Thyroid gland (tissue), 4 donors: ENCODE data around the gene DOK3.

Experiments used
- POLR2A ChIP-seq, 2 donors: fragments of 450-650 bp; IDR thresholded peaks; one replicate each; pipeline ENCODE4 v1.6.1; 2017; ENCODE audit warnings: antibody characterized with exemption in 2 of 2, mild to moderate bottlenecking in 2 of 2, moderate library complexity in 1 of 2
- TF ChIP-seq, protein P1 (sequence below), 6 experiments: fragments of 200-600 bp in 3 of 6; fragments of 450-650 bp in 3 of 6; sonication (generic) in 3 of 6; IDR thresholded peaks; one replicate each; pipeline ENCODE4 v1.5.1; 2016 to 2019; ENCODE audit warnings: antibody characterized with exemption in 6 of 6, mild to moderate bottlenecking in 2 of 6, inconsistent platforms in 1 of 6, moderate library complexity in 1 of 6

DNA sequence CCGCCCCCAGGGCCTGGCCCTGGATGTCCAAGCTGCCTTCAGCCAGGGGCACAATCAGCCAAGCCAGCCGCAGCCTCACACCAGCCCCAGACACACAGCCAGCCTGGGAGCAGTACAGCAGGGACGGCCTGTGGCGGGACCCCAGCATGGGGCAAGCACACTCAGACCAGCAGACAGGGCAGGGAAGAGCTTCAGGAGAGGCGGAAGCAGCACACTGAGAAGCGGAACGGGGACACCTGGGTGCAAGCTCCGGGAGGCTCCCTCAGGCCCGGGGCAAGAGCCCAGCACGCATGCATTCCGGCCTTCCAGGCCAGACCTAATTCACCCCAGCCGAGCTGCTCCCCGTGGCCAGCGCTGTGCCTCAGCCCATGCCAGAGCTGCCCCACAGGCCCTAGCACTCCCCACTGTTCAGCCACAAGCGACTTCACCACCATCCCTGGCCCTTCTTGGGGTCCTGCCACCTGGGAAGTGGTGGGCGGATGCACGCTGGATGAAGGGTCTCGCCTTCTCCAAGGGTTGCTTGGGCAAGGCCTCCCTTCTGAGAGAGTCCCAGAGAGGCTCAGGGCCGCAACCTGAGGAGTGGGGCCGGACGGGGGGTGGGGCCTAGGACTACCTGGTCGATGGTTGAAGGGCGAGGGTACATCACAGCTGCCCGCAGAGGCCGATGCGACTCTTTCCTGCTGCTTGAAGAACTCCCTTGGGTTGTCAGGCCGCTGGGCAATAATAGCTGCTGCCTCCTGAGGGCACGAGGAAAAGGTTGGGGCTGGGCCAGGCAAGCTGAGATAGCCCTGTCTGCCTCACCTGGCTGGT, 49.6 kb downstream of the DOK3 start:
- TF ChIP-seq, protein P1, sequence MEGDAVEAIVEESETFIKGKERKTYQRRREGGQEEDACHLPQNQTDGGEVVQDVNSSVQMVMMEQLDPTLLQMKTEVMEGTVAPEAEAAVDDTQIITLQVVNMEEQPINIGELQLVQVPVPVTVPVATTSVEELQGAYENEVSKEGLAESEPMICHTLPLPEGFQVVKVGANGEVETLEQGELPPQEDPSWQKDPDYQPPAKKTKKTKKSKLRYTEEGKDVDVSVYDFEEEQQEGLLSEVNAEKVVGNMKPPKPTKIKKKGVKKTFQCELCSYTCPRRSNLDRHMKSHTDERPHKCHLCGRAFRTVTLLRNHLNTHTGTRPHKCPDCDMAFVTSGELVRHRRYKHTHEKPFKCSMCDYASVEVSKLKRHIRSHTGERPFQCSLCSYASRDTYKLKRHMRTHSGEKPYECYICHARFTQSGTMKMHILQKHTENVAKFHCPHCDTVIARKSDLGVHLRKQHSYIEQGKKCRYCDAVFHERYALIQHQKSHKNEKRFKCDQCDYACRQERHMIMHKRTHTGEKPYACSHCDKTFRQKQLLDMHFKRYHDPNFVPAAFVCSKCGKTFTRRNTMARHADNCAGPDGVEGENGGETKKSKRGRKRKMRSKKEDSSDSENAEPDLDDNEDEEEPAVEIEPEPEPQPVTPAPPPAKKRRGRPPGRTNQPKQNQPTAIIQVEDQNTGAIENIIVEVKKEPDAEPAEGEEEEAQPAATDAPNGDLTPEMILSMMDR (IDR thresholded peaks at IDR 0.05): no peak
- no peak for TF ChIP-seq POLR2A (IDR thresholded peaks at IDR 0.05)
